Uterus (tissue), 4 donors: ENCODE data around the gene LAMTOR5. TPM values are rescaled to one million over a fixed set of nuclear protein-coding genes. Genes with fewer than 3 reads are reported as not detected.

Source experiments
- DNase-seq, 2 donors: peaks; one replicate each; pipeline ENCODE4 v3.0.0-alpha.2; 2019 to 2020
- H3K27ac ChIP-seq, 2 donors: fragments of 200-600 bp; sonication (generic); 1 replicate in 1 of 2; 2 replicates in 1 of 2; pipeline ENCODE4 v1.5.1; 2016 to 2018
- H3K27me3 ChIP-seq, 2 donors: fragments of 200-600 bp; sonication (generic); one replicate each; pipeline ENCODE4 v1.5.1; 2018 to 2019; ENCODE audit warnings: control low read depth in 1 of 2
- H3K36me3 ChIP-seq, 2 donors: fragments of 200-600 bp; sonication (generic); one replicate each; pipeline ENCODE4 v1.5.1; 2019; ENCODE audit warnings: control low read depth in 1 of 2
- H3K4me1 ChIP-seq, 2 donors: fragments of 200-600 bp; sonication (generic); one replicate each; pipeline ENCODE4 v1.5.1; 2018 to 2019; ENCODE audit warnings: control low read depth in 1 of 2
- H3K4me3 ChIP-seq, 2 donors: fragments of 200-600 bp; sonication (generic); 1 replicate in 1 of 2; 2 replicates in 1 of 2; pipeline ENCODE4 v1.5.1; 2018 to 2019; ENCODE audit warnings: mild to moderate bottlenecking in 1 of 2
- H3K9me3 ChIP-seq, 2 donors: fragments of 200-600 bp; sonication (generic); one replicate each; pipeline ENCODE4 v1.5.1; 2019; ENCODE audit warnings: control low read depth in 1 of 2
- CTCF ChIP-seq, 4 experiments: fragments of 200-600 bp in 2 of 4; fragments of 450-650 bp in 2 of 4; sonication (generic) in 2 of 4; IDR thresholded peaks; one replicate each; pipeline ENCODE4 v1.5.1; 2016 to 2019; ENCODE audit warnings: antibody characterized with exemption in 4 of 4, mild to moderate bottlenecking in 2 of 4, moderate library complexity in 1 of 4
- POLR2A ChIP-seq, 2 donors: fragments of 450-650 bp; IDR thresholded peaks; one replicate each; pipeline ENCODE4 v1.6.1; 2016; ENCODE audit warnings: antibody characterized with exemption in 2 of 2, mild to moderate bottlenecking in 1 of 2, moderate library complexity in 1 of 2
- intact Hi-C: fragments of 100-400 bp; cut with DNase I; formaldehyde crosslinking; loops from one replicate; pipeline ENCODE4 v1.15.1; 2023; ENCODE audit warnings: low total_unique reads
- total RNA-seq, 4 donors: library from RNA; depleted of rRNA in 3 of 4; stranded (reverse); fragments of >200 nt in 3 of 4; gene quantifications; one replicate each; pipeline versions ENCODE4 v1.1.0 to v1.2.4, GENCODE V29; 2014 to 2023
- donor health status: DM: yes; HTN: yes; CAD: no.

LAMTOR5 gene
- total RNA-seq, 4 donors from 2014 or later: 5.4 to 117 (median 58.5) TPM

- TF ChIP-seq POLR2A (IDR thresholded peaks at IDR 0.05): no peak
- no peak for TF ChIP-seq CTCF (IDR thresholded peaks at IDR 0.05)
- H3K36me3 ChIP-seq: no peaks in the 10 kb centered on the region
- H3K4me1 ChIP-seq: no peaks in the 10 kb centered on the region
- no peak overlapping the region for H3K4me3 ChIP-seq
- no peaks in the 10 kb centered on the region for H3K9me3 ChIP-seq
- intact Hi-C loops: loop anchor here (2.0 kb wide), 1 partner anchor 56 kb away; no protein-coding TSS in a partner anchor
- H3K27me3 ChIP-seq: no peaks in the 10 kb centered on the region
- DNase-seq: no peak
- no peak overlapping the region for H3K27ac ChIP-seq
These were observed 29.1 kb upstream of the LAMTOR5 start for GRCh38 chr1:110436635-110437034.

- H3K4me3 ChIP-seq: no peak overlapping the region
- H3K9me3 ChIP-seq: no peaks in the 10 kb centered on the region
- H3K27me3 ChIP-seq: no peaks in the 10 kb centered on the region
- DNase-seq: no peak
- no peak for TF ChIP-seq POLR2A (IDR thresholded peaks at IDR 0.05)
- TF ChIP-seq CTCF (IDR thresholded peaks at IDR 0.05): no peak
- intact Hi-C loops: no loop called here
- H3K27ac ChIP-seq: no peak overlapping the region
- no peaks in the 10 kb centered on the region for H3K4me1 ChIP-seq
- H3K36me3 ChIP-seq: no peaks in the 10 kb centered on the region
These were observed 27.5 kb upstream of the LAMTOR5 start for GRCh38 chr1:110434946-110435345.

- Histone ChIP-seq H3K4me1 (no peaks in the 10 kb centered on the region), H3K4me3 (no peak overlapping the region), H3K9me3 (no peaks in the 10 kb centered on the region), H3K27me3 (no peaks in the 10 kb centered on the region), H3K27ac (no peak overlapping the region), H3K36me3 (no peaks in the 10 kb centered on the region)
- no peak for TF ChIP-seq POLR2A (IDR thresholded peaks at IDR 0.05)
- no peak for TF ChIP-seq CTCF (IDR thresholded peaks at IDR 0.05)
- DNase-seq: no peak
- intact Hi-C loops: no loop called here
These were observed 26.3 kb upstream of the LAMTOR5 start for GRCh38 chr1:110433803-110434202.

GRCh38 chr1:110433213-110433612, 25.7 kb upstream of the LAMTOR5 start:
- intact Hi-C loops: no loop called here
- no peak for DNase-seq
- no peaks in the 10 kb centered on the region for H3K4me1 ChIP-seq
- H3K36me3 ChIP-seq: no peaks in the 10 kb centered on the region
- no peaks in the 10 kb centered on the region for H3K9me3 ChIP-seq
- H3K27ac ChIP-seq: no peak overlapping the region
- no peaks in the 10 kb centered on the region for H3K27me3 ChIP-seq
- no peak overlapping the region for H3K4me3 ChIP-seq
- TF ChIP-seq POLR2A (IDR thresholded peaks at IDR 0.05) (no peak), CTCF (IDR thresholded peaks at IDR 0.05) (no peak)

GRCh38 chr1:110430901-110431300, 23.4 kb upstream of the LAMTOR5 start:
- TF ChIP-seq CTCF (IDR thresholded peaks at IDR 0.05): no peak
- TF ChIP-seq POLR2A (IDR thresholded peaks at IDR 0.05): no peak
- DNase-seq: no peak
- no peak overlapping the region for H3K4me3 ChIP-seq
- H3K27me3 ChIP-seq: no peaks in the 10 kb centered on the region
- no peaks in the 10 kb centered on the region for H3K9me3 ChIP-seq
- intact Hi-C loops: no loop called here
- no peak overlapping the region for H3K27ac ChIP-seq
- H3K4me1 ChIP-seq: no peaks in the 10 kb centered on the region
- no peaks in the 10 kb centered on the region for H3K36me3 ChIP-seq
